ENCODE measurements around the gene RPL32. TPM values are rescaled to one million over a fixed set of nuclear protein-coding genes. Genes with fewer than 3 reads are reported as not detected.

RPL32 gene
- total and polyA plus RNA-seq, 9 of the 15 experiments (the other 6 are each of a cell fraction or from before 2014, with no cell fraction given), result 2,738 to 6,200 (median 4,286) TPM

- TF ChIP-seq BACH1 (tag; IDR thresholded peaks at IDR 0.05), result no peak
- TF ChIP-seq TGIF2 (CRISPR knock-in tag; IDR thresholded peaks at IDR 0.05), result no peak
- TF ChIP-seq NCOR1 (IDR thresholded peaks at IDR 0.05), result no peak
- no peak for TF ChIP-seq RREB1 (CRISPR knock-in tag; IDR thresholded peaks at IDR 0.05)
These were observed 2.0 kb downstream of the RPL32 start (continued) for GRCh38 chr3:12839156-12839946.
